HepG2 (cell line): Measurements from ENCODE around the gene ACOXL. TPM values are rescaled to one million over a fixed set of nuclear protein-coding genes. Genes with fewer than 3 reads are reported as not detected.

ENCODE experiments used
- ATAC-seq: fragments of 200-7000 bp; cut with Tn5 transposase; 3 replicates; pipeline ENCODE4 v1.9.1; 2020; ENCODE audit warnings: mild to moderate bottlenecking, moderate library complexity
- BruUV-seq: library from RNA; stranded (reverse); fragments of 400-500 nt; replicated peaks from 2 replicates; lab custom pipeline; 2021; lab: Mats Ljungman, UMichigan
- CTCF ChIA-PET: fragments of 300-600 bp; formaldehyde crosslinking; extraction: SDS; loops from one replicate; lab custom pipeline; 2021; ENCODE audit warnings: low total read pairs, inconsistent platforms, low intra/inter-chr PET ratio; lab: Yijun Ruan, JAX
- POLR2A ChIA-PET: fragments of 350-600 bp; sonication (Branson Sonifier 250); formaldehyde crosslinking; loops from one replicate; lab custom pipeline; 2020; ENCODE audit warnings: antibody characterized with exemption, inconsistent platforms; lab: Yijun Ruan, JAX
- DNase-seq: peaks from one replicate; pipeline ENCODE4 v3.0.0-alpha.2; 2015; ENCODE audit warnings: low spot score
- FAIRE-seq: peaks from 3 replicates; lab custom pipeline; 2011; peaks lifted over from hg19 to GRCh38; lab: Jason Lieb, UNC
- H2AFZ ChIP-seq: one replicate; pipeline ENCODE4 v1.6.1; 2011; ENCODE audit warnings: low read length, inconsistent platforms
- H3K27ac ChIP-seq: fragments of 300-600 bp; 3 replicates; pipeline ENCODE4 v1.8.0; 2011; ENCODE audit warnings: mixed run types, mild to moderate bottlenecking, mixed read lengths, low read length, inconsistent platforms; ENCODE audit not compliant: insufficient read depth; ENCODE audit errors: extremely low read length
- H3K27me3 ChIP-seq, 2 experiments: fragments of 200-600 bp in 1 of 2; 2 replicates in 1 of 2; 3 replicates in 1 of 2; pipeline versions ENCODE4 v1.6.0 to v1.8.0; 2011; ENCODE audit warnings: low read length in 2 of 2, mild to moderate bottlenecking in 2 of 2, moderate library complexity in 2 of 2, inconsistent platforms in 1 of 2; ENCODE audit not compliant: insufficient read depth in 2 of 2, control insufficient read depth in 1 of 2
- H3K36me3 ChIP-seq, 2 experiments: fragments of 200-600 bp in 1 of 2; replicated peaks in 1 of 2; 2 replicates in 1 of 2; 3 replicates in 1 of 2; pipeline versions ENCODE4 v1.5.1 to v1.8.0; 2011; ENCODE audit warnings: low read length in 2 of 2, inconsistent platforms in 1 of 2; ENCODE audit not compliant: insufficient read depth in 2 of 2, control insufficient read depth in 1 of 2
- H3K4me1 ChIP-seq: 2 replicates; pipeline ENCODE4 v1.5.1; 2012; ENCODE audit warnings: low read length, inconsistent platforms; ENCODE audit not compliant: insufficient read depth
- H3K4me2 ChIP-seq: 2 replicates; pipeline ENCODE4 v1.6.0; 2011; ENCODE audit warnings: low read depth, low read length, inconsistent platforms
- H3K4me3 ChIP-seq, 3 experiments: fragments of 200-600 bp in 1 of 3; sonication (generic), shearing (Covaris generic) in 1 of 3; replicated peaks in 1 of 3; 2 replicates each; pipeline ENCODE4 v1.5.1; 2011 to 2016; ENCODE audit warnings: low read length in 3 of 3, inconsistent platforms in 2 of 3, low read depth in 2 of 3, mild to moderate bottlenecking in 2 of 3, control low read depth in 1 of 3, mixed read lengths in 1 of 3; ENCODE audit not compliant: insufficient read depth in 1 of 3
- H3K79me2 ChIP-seq: one replicate; pipeline ENCODE4 v1.6.1; 2011; ENCODE audit warnings: low read length, inconsistent platforms; ENCODE audit not compliant: insufficient read depth
- H3K9ac ChIP-seq: 2 replicates; pipeline ENCODE4 v1.6.0; 2011; ENCODE audit warnings: mild to moderate bottlenecking, low read depth, low read length, inconsistent platforms; ENCODE audit not compliant: insufficient read depth
- H3K9me3 ChIP-seq: 2 replicates; pipeline ENCODE4 v1.5.1; 2012; ENCODE audit warnings: mild to moderate bottlenecking, low read length
- H4K20me1 ChIP-seq: 2 replicates; pipeline ENCODE4 v1.6.0; 2011; ENCODE audit warnings: inconsistent platforms, mild to moderate bottlenecking, low read length, moderate library complexity; ENCODE audit not compliant: insufficient read depth
- ESRRA ChIP-seq: sonication (generic); formaldehyde crosslinking; IDR thresholded peaks from 2 replicates; pipeline ENCODE4 v1.5.1; 2020; ENCODE audit warnings: mild to moderate bottlenecking, low read depth, missing genetic modification reagents
- GTF3A ChIP-seq: sonication (generic); formaldehyde crosslinking; conservative IDR thresholded peaks from 2 replicates; pipeline ENCODE4 v1.4.0; 2020; ENCODE audit warnings: mild to moderate bottlenecking, missing genetic modification reagents
- HDAC1 ChIP-seq: sonication (generic); formaldehyde crosslinking; IDR thresholded peaks from 2 replicates; pipeline ENCODE4 v1.5.1; 2020; ENCODE audit warnings: mild to moderate bottlenecking, missing genetic modification reagents
- HDAC2 ChIP-seq: sonication (generic); formaldehyde crosslinking; IDR thresholded peaks from 2 replicates; pipeline ENCODE4 v1.4.0; 2020; ENCODE audit warnings: missing genetic modification reagents
- HIC2 ChIP-seq: sonication (generic); formaldehyde crosslinking; IDR thresholded peaks from 2 replicates; pipeline ENCODE4 v1.9.0; 2022; ENCODE audit warnings: low read depth, missing genetic modification reagents
- KMT2B ChIP-seq: IDR thresholded peaks from 2 replicates; pipeline ENCODE4 v1.6.1; 2016; ENCODE audit warnings: missing genetic modification reagents, missing compliant biosample characterization
- ONECUT2 ChIP-seq: sonication (generic); formaldehyde crosslinking; IDR thresholded peaks from 2 replicates; pipeline ENCODE4 v1.4.0; 2020; ENCODE audit warnings: missing genetic modification reagents
- PAXIP1 ChIP-seq: sonication (generic); formaldehyde crosslinking; conservative IDR thresholded peaks from 2 replicates; pipeline ENCODE4 v1.4.0; 2020; ENCODE audit warnings: mild to moderate bottlenecking, missing genetic modification reagents, moderate library complexity
- POGZ ChIP-seq: sonication (generic); formaldehyde crosslinking; IDR thresholded peaks from 2 replicates; pipeline ENCODE4 v1.4.0; 2020; ENCODE audit warnings: mild to moderate bottlenecking, missing genetic modification reagents
- SALL1 ChIP-seq: sonication (generic); formaldehyde crosslinking; IDR thresholded peaks from 2 replicates; pipeline ENCODE4 v1.8.0; 2022; ENCODE audit warnings: mild to moderate bottlenecking, missing genetic modification reagents
- SOX13 ChIP-seq, 3 experiments: fragments of 450-650 bp in 1 of 3; sonication (generic) in 1 of 3; formaldehyde crosslinking in 1 of 3; IDR thresholded peaks in 2 of 3; conservative IDR thresholded peaks in 1 of 3; 2 replicates each; pipeline versions ENCODE4 v1.5.0 to v1.6.1; 2016 to 2020; ENCODE audit warnings: antibody characterized with exemption in 1 of 3, mild to moderate bottlenecking in 1 of 3, missing compliant biosample characterization in 1 of 3, missing genetic modification reagents in 1 of 3, moderate library complexity in 1 of 3
- ZFP91 ChIP-seq: sonication (generic); formaldehyde crosslinking; IDR thresholded peaks from 2 replicates; pipeline ENCODE4 v1.9.0; 2022; ENCODE audit warnings: missing genetic modification reagents, mild to moderate bottlenecking, borderline replicate concordance
- ZFX ChIP-seq: sonication (generic); formaldehyde crosslinking; IDR thresholded peaks from 2 replicates; pipeline ENCODE4 v1.4.0; 2020; ENCODE audit warnings: mild to moderate bottlenecking, low read depth, missing genetic modification reagents, moderate library complexity
- ZNF3 ChIP-seq: IDR thresholded peaks from 2 replicates; pipeline ENCODE4 v1.7.0; 2017; ENCODE audit warnings: inconsistent platforms
- ZNF496 ChIP-seq: sonication (generic); formaldehyde crosslinking; IDR thresholded peaks from 2 replicates; pipeline ENCODE4 v1.8.1; 2023; ENCODE audit warnings: mild to moderate bottlenecking, moderate library complexity, missing genetic modification reagents; ENCODE audit not compliant: insufficient replicate concordance
- ZNF7 ChIP-seq: IDR thresholded peaks from 2 replicates; pipeline ENCODE4 v1.6.1; 2016; ENCODE audit warnings: missing biosample characterization, missing genetic modification reagents
- ZNF782 ChIP-seq: sonication (generic); formaldehyde crosslinking; IDR thresholded peaks from 2 replicates; pipeline ENCODE4 v1.4.0; 2020; ENCODE audit warnings: missing genetic modification reagents, mild to moderate bottlenecking, borderline replicate concordance
- ZNF816 ChIP-seq: sonication (generic); formaldehyde crosslinking; IDR thresholded peaks from 2 replicates; pipeline ENCODE4 v1.8.0; 2022; ENCODE audit warnings: missing genetic modification reagents, mild to moderate bottlenecking, borderline replicate concordance
- WGBS: methylation state at CpG from one replicate; pipeline ENCODE4 v1.1.6; 2017; ENCODE audit warnings: low lambda C conversion rate; 5-methylcytosine and 5-hydroxymethylcytosine counted together
- in situ Hi-C: cut with HindIII; loops from 2 replicates; pipeline ENCODE4 v1.10.0; 2017; ENCODE audit warnings: low pct_unique_long_range_greater_than_20kb; ENCODE audit not compliant: extremely low pct_ligation_motif_present
- intact Hi-C: fragments of 100-400 bp; cut with micrococcal nuclease; formaldehyde crosslinking; loops from one replicate; pipeline ENCODE4 v1.10.0; 2022; ENCODE audit not compliant: unreplicated experiment
- polyA plus RNA-seq, 8 experiments: library from polyadenylated mRNA; depleted of rRNA in 3 of 8; stranded (reverse) in 7 of 8; unstranded in 1 of 8; fragments of >200 nt; fragmentation: Illumina TruSeq in 4 of 8; extraction: Trizol in 4 of 8; gene quantifications; 2 replicates each; pipeline versions ENCODE4 v1.2.1 to v1.2.3, GENCODE V29; 2011 to 2016; ENCODE audit warnings: low read depth in 4 of 8, missing spikeins in 1 of 8, mixed read lengths in 1 of 8; ENCODE audit not compliant: insufficient read depth in 1 of 8
- total RNA-seq, 5 experiments: library from RNA; depleted of rRNA; stranded (reverse); fragments of >200 nt; fragmentation: Illumina TruSeq; extraction: Trizol; gene quantifications; 2 replicates each; pipeline ENCODE4 v1.2.3, GENCODE V29; 2016; ENCODE audit warnings: low read depth in 1 of 5

ACOXL gene
- total and polyA plus RNA-seq, 2 of the 13 experiments (the other 11 are each of a cell fraction or from before 2014, with no cell fraction given): not detected

- Histone ChIP-seq H4K20me1 (no peaks in the 10 kb centered on the region), H3K4me1 (peaks cover 52% of the 10 kb centered on the region), H2AFZ (no peak overlapping the region), H3K27me3 (no peaks in the 10 kb centered on the region), H3K79me2 (peaks cover 31% of the 10 kb centered on the region), H3K36me3 (peaks cover 14 to 63% of the 10 kb centered on the region in 2 experiments), H3K9ac (no peak overlapping the region), H3K9me3 (no peaks in the 10 kb centered on the region), H3K4me2 (no peak overlapping the region), H3K27ac (peak overlapping the region; percentile 36), H3K4me3 (no peak overlapping the region)
- in situ Hi-C loops (no loop called here), intact Hi-C loops (loop anchor here (1.0 to 2.0 kb wide), 3 partner anchors 20 to 34 kb away; partner anchors contain the start of gene BCL2L11)
- ATAC-seq (peak; percentile 32), DNase-seq (peak; percentile 36), FAIRE-seq (no peak)
- 80% methylated on average over 6 of the region's 6 CpGs for WGBS
- ChIA-PET POLR2A (interaction anchor here (1.1 to 1.8 kb wide), 3 partner anchors 10 to 34 kb away, joined by 4 to 13 read pairs (median 6); partner anchors contain the start of gene BCL2L11), CTCF (no interaction called here)
- no TSS peak for BruUV-seq
- no peak for TF ChIP-seq ONECUT2
- TF ChIP-seq ZFP91: peak; percentile 17; the same call in 1 of the 2 replicates
- TF ChIP-seq GTF3A: no peak
- peak; percentile 51 for TF ChIP-seq SALL1 (CRISPR knock-in tag)
- TF ChIP-seq HIC2: no peak
- TF ChIP-seq ZFX (CRISPR knock-in tag): no peak
- TF ChIP-seq HDAC1 (CRISPR knock-in tag): 0 out of 2 replicates have a peak, but pooled peaks have one; percentile 27
- 0 out of 2 replicates have a peak, but pooled peaks have one; percentile 34 for TF ChIP-seq ZNF7 (CRISPR knock-in tag)
- no peak for TF ChIP-seq ZNF816
- TF ChIP-seq ZNF496 (CRISPR knock-in tag): no peak
- 0 out of 2 replicates have a peak, but pooled peaks have one; percentile 26 for TF ChIP-seq PAXIP1 (CRISPR knock-in tag)
- no peak for TF ChIP-seq KMT2B
- peak; percentile 98 for TF ChIP-seq ESRRA (CRISPR knock-in tag)
- no peak for TF ChIP-seq ZNF3 (CRISPR knock-in tag)
- no peak; the same call in 1 of the 2 replicates for TF ChIP-seq ZNF782 (CRISPR knock-in tag)
- TF ChIP-seq HDAC2: no peak
- TF ChIP-seq SOX13 (IDR thresholded peaks at IDR 0.05): no peak
- peak in 1 of 2 experiments; percentile 55; a peak in 2 of 4 replicates for TF ChIP-seq SOX13 (CRISPR knock-in tag; conservative IDR thresholded peaks at IDR 0.05 in 1 of 2, IDR thresholded peaks at IDR 0.05 in 1 of 2)
- 0 out of 2 replicates have a peak, but pooled peaks have one; percentile 25 for TF ChIP-seq POGZ (CRISPR knock-in tag)
Measured at GRCh38 chr2:111154758-111155157, 422.4 kb downstream of the ACOXL start.
